Measurements from ENCODE around the gene SIAE.

Gene SIAE

DNA sequence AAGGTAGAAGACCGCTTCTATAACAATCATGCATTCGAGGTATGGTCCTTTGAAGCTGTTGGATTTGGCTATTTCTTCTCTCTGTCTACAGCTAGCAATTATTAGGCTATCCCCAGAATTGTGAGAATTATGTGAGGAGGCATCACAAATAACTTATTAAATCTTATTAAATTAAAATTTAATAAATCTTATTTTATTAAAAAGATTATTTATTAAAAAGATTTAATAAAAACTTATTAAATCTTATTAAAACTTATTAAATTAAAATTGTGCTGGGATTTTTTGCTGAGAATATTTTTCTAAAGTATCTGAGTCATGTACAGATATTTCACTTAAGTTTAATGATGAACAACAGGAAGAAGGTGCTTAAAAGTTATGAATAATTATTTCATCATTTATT, 7.9 kb upstream of the SIAE start:
- no peak overlapping the region for H3K4me3 ChIP-seq (ENCODE audit: low read depth, low read length)
- no peak for TF ChIP-seq CTCF (IDR thresholded peaks at IDR 0.05; ENCODE audit: borderline replicate concordance, insufficient read depth, low read depth, low read length)

DNA sequence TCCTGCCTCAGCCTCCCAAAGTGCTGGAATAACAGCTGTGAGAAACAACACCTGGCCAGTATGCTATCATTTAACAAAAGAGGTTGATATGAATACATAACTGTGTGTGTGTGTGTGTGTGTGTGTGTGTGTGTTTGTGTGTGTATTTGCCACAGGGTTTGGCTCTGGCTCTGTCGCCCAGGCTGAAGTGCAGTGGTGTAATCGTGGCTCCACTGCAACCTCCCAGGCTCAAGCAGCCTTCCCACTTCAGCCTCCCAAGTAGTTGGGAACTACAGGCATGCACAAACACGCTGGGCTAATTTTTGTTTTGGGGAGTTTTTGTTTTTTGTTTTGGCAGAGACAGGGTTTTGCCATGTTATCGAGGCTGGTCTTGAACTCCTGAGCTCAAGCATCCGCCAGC, 4.9 kb upstream of the SIAE start:
- no peak for TF ChIP-seq CTCF (IDR thresholded peaks at IDR 0.05; ENCODE audit: borderline replicate concordance, insufficient read depth, low read depth, low read length)
- no peak overlapping the region for H3K4me3 ChIP-seq (ENCODE audit: low read depth, low read length)

GRCh38 chr11:124676386-124676785, 2.8 kb upstream of the SIAE start:
- H3K4me3 ChIP-seq (ENCODE audit: low read depth, low read length), result no peak overlapping the region
- TF ChIP-seq CTCF (IDR thresholded peaks at IDR 0.05; ENCODE audit: borderline replicate concordance, insufficient read depth, low read depth, low read length), result no peak

GRCh38 chr11:124674571-124674970, 1.0 kb upstream of the SIAE start:
- no peak overlapping the region for H3K4me3 ChIP-seq (ENCODE audit: low read depth, low read length)
- no peak for TF ChIP-seq CTCF (IDR thresholded peaks at IDR 0.05; ENCODE audit: borderline replicate concordance, insufficient read depth, low read depth, low read length)

DNA sequence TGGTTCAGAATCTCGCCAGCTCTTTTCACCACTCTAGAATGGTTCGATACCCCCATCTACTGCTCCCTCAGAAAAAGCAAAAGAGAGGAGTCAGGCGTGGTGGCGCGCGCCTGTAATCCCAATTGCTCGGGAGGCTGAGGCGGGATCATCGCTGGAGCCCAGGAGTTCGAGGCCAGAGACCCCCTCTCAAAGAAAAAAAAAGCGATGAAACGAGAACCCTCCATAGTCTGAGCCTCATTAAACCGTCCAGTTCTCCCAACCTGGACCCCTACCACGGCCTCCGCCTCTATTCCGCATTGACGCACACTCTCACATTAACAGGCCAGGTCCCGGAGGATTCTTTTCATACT, 604 bp upstream of the SIAE start:
- TF ChIP-seq CTCF (IDR thresholded peaks at IDR 0.05; ENCODE audit: borderline replicate concordance, insufficient read depth, low read depth, low read length), result no peak
- peak overlapping the region; percentile 69 for H3K4me3 ChIP-seq (ENCODE audit: low read depth, low read length)

GRCh38 chr11:124672536-124673215, 863 bp downstream of the SIAE start:
- no peak for TF ChIP-seq CTCF (IDR thresholded peaks at IDR 0.05; ENCODE audit: borderline replicate concordance, insufficient read depth, low read depth, low read length)
- peak overlapping the region; percentile 69 for H3K4me3 ChIP-seq (ENCODE audit: low read depth, low read length)

DNA sequence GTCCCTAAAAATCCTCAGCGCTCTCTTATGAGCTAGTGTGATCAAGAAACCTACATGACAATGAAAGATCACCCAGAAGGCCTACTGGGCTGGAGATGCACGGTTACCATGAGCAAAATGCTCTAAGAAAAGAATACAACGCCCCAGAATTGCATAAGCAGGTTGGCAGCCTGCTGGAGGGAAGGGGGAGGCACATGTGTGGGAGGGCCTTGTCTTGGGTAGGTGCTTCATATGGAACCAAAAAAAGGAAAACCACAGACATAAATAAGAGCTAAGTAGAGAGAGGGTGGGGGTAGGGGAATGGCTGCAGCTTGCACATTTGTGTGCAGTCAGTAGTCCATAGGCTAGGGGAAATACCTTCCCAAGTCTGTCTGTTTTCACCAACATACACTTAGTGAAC, 2.8 kb downstream of the SIAE start:
- no peak overlapping the region for H3K4me3 ChIP-seq (ENCODE audit: low read depth, low read length)
- TF ChIP-seq CTCF (IDR thresholded peaks at IDR 0.05; ENCODE audit: borderline replicate concordance, insufficient read depth, low read depth, low read length), result no peak
